Stimulated activated CD4-positive, alpha-beta T cell treated with anti-CD3 and anti-CD28 coated beads, Interleukin-12 subunit alpha, Interleukin-12 subunit beta, amount 100 ng/mL, for 4 hours (primary cell): ENCODE results near the gene IPPK.

ENCODE experiments used
- DNase-seq: peaks from one replicate; pipeline ENCODE4 v3.0.0-alpha.2; 2020

The IPPK gene

GRCh38 chr9:92669890-92670708 is at the start of gene IPPK:
Gene IPPK, minus strand, starts transcription at chr9:92670131. Its CDS starts 143 bp downstream, at chr9:92669988.
- DNase-seq = peak; percentile 97

GRCh38 chr9:92719028-92719647 is 49.2 kb upstream of the IPPK start:
- DNase-seq = no peak

- DNase-seq = no peak
Measured at GRCh38 chr9:92718086-92719001, 48.4 kb upstream of the IPPK start.

GRCh38 chr9:92717201-92718085 is 47.5 kb upstream of the IPPK start:
- DNase-seq = no peak

- DNase-seq = peak; percentile 80
Measured at GRCh38 chr9:92716557-92716956, 46.6 kb upstream of the IPPK start.

- no peak for DNase-seq
Measured at GRCh38 chr9:92715488-92716231, 45.7 kb upstream of the IPPK start.

GRCh38 chr9:92714787-92715487 is 45.0 kb upstream of the IPPK start:
- DNase-seq = no peak

GRCh38 chr9:92714016-92714415 is 44.1 kb upstream of the IPPK start:
- no peak for DNase-seq

GRCh38 chr9:92713528-92713927 is 43.6 kb upstream of the IPPK start:
- DNase-seq = no peak

- no peak for DNase-seq
Measured at GRCh38 chr9:92712767-92713166, 42.8 kb upstream of the IPPK start.

- no peak for DNase-seq
Measured at GRCh38 chr9:92711844-92712243, 41.9 kb upstream of the IPPK start.

- no peak for DNase-seq
Measured at GRCh38 chr9:92711146-92711545, 41.2 kb upstream of the IPPK start.

- DNase-seq = no peak
Measured at GRCh38 chr9:92710368-92710767, 40.4 kb upstream of the IPPK start.

GRCh38 chr9:92709954-92710353 is 40.0 kb upstream of the IPPK start:
- no peak for DNase-seq

GRCh38 chr9:92709240-92709639 is 39.3 kb upstream of the IPPK start:
- DNase-seq = no peak

- DNase-seq = no peak
Measured at GRCh38 chr9:92707530-92707929, 37.6 kb upstream of the IPPK start.

GRCh38 chr9:92706218-92706940 is 36.4 kb upstream of the IPPK start:
- no peak for DNase-seq

GRCh38 chr9:92704528-92704927 is 34.6 kb upstream of the IPPK start:
- DNase-seq = no peak

- DNase-seq = no peak
Measured at GRCh38 chr9:92696619-92697018, 26.7 kb upstream of the IPPK start.

- DNase-seq = no peak
Measured at GRCh38 chr9:92686954-92687353, 17.0 kb upstream of the IPPK start.
